ENCODE data around the gene DNAJC12.

The DNAJC12 gene

GRCh38 chr10:67760272-67760671 is 77.7 kb downstream of the DNAJC12 start:
- DNase-seq = no peak

All from inflammatory macrophage (primary cell).